ENCODE data around the gene HNRNPUL1. TPM values are rescaled to one million over a fixed set of nuclear protein-coding genes. Genes with fewer than 3 reads are reported as not detected.
"Not testable (repeated sequence)": the region's sequence is repeated elsewhere in the genome, so short reads cannot be mapped to it uniquely, and the experiment has no call there.

The HNRNPUL1 gene
- total RNA-seq, 1 donor from 2014 or later = 143 TPM

GRCh38 chr19:41324231-41324702, 60.1 kb downstream of the HNRNPUL1 start:
- DNase-seq (ENCODE audit: low spot score) = no peak

DNA sequence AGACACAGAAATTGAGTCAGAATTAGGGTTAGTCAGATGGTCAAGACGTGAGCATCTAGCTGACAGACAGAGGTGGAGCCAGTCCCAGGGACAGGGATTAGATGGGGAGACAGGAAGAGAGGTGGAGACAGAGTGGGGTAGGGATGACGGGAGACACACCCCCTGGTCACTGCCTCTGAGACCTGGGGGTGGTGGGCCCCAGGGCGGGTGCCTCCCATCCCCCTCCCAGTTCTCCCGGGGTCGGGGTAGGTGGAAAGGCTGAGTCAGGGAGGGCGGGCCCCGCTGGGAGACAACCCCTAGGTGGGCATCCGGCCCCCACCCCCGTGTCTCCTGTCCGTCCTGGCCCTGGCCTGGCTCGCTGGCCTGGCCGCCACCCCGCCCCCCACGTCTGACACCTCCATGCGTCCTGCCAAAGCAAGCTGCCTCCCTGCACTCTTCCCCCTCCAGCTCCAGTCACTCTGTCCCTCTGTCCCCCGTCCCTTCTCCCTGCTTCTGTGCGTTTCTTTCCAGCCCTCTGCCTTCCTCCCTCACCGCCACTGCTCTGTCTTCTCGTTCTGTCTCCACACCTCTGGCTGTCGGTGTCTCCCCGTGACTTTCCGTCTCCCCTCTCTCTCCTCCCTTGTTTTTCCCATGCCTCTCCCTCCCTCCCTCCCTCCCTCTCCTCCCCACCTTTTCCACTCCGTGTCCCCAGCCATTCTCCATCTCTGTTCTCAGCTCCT, 60.9 kb downstream of the HNRNPUL1 start:
- no peak for DNase-seq (ENCODE audit: low spot score)

DNA sequence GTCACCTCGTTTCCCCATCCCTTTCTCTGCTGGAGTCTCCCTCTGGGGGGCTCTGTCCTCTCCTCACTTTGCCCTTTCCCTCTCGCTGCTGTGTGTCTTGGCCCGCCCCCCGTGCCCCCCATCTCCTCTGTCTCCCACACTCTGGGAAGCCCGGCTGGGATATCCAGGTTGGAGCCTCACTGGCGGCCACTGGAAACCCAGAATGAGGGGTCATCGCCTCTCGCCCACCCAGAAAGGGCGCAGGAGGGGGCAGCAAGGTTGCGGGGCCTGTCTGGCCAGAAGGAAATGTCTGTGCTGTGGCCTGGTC, 61.4 kb downstream of the HNRNPUL1 start:
- DNase-seq (ENCODE audit: low spot score) = no peak

DNA sequence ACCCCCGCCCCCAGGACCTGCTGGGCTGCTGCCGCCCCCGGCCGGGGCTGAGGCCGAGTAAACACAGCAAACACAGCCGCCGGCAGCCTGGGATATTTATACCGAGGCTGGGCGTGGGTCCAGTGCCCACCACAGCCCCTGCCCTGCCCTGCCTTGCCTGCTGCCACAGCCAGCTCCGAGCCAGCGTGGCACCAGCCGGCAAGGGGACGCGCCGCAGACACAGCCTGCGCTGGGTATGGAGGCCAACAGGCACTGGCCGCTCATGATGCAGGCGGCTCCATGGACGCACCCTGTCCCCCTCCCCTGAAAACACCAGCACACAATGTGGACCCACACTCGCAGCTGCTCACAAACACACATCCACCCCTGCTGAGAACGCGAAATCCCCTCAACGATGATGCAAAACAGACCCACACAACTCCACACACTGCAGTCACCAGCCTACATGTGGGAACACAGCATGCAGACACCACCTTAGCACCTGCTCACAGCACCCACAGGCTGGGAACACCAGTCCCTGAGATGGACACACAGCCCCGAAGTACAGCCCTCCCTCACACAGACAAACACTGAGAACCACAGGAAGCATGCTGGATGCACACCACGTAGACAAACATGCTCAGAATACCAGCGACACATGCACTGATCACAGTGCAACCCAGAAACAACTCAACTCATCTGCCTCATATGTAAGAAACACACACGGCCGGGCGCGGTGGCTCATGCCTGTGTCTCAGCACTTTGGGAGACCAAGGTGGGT, 62.0 kb downstream of the HNRNPUL1 start:
- no peak for DNase-seq (ENCODE audit: low spot score)

DNA sequence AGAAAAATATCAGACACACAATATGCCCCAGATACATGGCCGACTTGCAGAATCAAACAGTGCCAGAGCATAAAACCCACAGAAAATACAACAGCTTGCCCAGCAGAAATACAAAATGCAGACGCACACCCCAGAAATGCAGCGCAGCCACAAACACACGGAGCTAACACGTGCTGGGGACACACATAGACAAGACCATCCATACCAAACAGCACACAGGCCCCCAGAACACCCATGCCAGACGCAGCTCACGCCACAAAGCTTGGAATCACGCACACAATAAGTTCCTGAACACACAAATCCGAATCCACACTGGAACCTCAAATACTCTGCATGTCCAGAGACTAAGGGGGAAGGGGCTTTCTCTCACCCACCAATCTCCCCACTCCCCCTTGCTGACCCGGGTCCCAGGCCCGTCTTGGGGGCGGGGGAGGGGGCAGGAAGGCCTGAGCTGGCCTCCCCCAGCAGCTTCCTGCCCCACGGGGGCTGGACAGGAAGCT, 63.0 kb downstream of the HNRNPUL1 start:
- DNase-seq (ENCODE audit: low spot score) = no peak

- peak; percentile 93 for DNase-seq (ENCODE audit: low spot score)
Observed at GRCh38 chr19:41327576-41328156, 63.5 kb downstream of the HNRNPUL1 start.

DNA sequence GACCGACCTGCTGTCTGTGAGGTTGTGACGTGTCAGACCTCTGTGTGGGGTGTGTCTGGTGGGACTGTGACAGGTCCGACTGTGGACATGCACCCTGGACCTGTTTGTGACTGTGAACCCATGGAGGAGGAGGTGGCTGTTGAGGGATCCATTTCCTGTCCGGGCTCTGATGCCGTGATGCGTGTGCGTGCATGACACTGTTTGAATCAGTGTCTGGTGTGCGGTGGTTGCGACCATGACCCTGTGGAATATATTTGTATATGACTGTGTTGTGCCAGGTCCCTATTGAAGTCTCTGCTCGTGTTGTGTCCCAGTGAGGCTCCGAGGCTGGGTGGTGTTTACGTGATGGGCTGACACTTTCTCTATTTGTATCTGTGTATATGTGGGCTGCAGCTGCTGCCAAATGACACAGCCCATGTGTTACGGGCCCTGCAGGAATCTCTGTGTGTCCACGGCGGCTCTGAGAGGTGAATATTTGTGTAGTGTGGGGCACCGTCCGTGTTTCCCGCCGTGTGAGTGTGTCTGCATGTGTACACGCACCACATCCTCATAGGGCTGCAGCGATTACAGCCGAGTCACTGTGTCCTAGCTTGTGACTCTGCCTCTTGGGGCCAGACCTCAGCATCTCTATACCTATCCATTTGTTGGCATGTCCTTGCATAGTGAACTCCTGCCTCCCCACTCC, 64.1 kb downstream of the HNRNPUL1 start:
- no peak for DNase-seq (ENCODE audit: low spot score)

DNA sequence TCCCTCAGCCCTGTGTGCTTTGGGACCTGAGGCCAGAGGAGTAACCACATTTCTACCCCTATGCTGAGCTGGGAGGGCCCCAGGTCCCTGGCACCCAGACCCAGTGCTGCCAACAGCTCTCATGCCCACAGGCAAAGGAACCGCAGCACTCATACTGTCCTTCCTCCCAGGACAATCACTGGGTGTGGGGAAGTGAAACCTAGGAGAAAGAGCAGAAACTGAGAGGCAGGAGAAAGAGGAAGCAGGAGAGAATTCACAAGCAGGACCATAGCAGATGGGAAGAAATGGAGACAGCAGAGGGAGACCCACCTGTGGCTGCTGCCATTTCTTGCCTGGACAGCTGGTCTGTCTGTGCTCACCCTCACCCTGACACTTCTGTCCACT, 64.7 kb downstream of the HNRNPUL1 start:
- DNase-seq (ENCODE audit: low spot score) = no peak

DNA sequence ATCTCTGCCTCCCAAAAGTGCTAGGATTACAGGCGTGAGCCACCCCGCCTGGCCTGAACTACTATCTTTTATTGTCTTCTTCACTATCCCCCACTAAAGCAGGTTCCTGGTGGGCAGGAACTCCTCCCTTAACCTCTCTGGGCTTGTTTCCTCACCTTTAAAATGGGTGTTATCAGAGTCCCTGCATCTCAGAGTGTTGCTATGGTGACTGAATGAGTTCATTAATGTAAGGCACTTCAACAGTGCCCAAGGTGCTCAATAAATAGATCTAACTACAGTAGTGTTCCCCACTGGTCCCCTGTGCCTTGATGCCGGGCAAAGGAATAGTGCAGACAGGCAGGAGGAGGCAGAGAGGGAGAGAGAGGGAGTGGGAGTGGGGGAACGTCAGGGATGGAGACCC, 66.3 kb downstream of the HNRNPUL1 start:
- DNase-seq (ENCODE audit: low spot score) = no peak

- no peak for DNase-seq (ENCODE audit: low spot score)
Observed at GRCh38 chr19:41330946-41331678, 66.9 kb downstream of the HNRNPUL1 start.

DNA sequence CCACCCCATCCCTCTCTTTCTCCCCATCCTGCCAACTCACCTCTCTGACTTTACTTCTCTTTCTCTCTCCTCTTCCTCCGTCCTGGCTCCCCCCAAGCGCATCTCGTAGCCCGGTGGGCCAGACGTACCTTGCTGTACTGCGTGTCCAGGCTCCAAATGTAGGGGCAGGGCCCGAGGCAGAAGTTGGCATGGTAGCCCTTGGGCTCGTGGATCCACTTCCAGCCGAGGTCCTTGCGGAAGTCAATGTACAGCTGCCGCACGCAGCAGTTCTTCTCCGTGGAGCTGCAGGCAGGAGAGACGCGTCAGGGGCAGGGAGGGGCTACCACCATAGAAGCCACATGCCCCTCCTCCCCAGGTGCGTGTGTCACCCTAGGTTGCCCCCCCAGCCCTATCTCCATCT, 67.8 kb downstream of the HNRNPUL1 start:
- no peak for DNase-seq (ENCODE audit: low spot score)

DNA sequence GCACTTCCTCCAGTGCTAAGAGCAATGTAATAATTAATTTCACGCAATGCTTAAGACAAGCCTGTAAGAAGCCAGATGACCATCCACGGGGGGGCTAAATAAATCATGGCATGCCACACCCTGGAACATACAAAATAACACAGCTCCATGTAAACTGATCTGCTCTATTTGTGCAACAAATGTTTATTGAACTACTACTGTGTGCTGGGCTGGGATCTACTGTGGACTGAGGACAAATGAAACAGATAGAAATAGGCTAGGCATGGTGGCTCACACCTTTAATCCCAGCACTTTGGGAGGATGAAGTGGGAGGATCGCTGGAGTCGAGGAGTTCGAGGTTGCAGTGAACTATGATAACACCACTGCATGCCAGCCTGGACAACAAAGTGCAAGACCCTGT, 68.3 kb downstream of the HNRNPUL1 start:
- no peak for DNase-seq (ENCODE audit: low spot score)

GRCh38 chr19:41334793-41335192, 70.6 kb downstream of the HNRNPUL1 start:
- no peak for DNase-seq (ENCODE audit: low spot score)

DNA sequence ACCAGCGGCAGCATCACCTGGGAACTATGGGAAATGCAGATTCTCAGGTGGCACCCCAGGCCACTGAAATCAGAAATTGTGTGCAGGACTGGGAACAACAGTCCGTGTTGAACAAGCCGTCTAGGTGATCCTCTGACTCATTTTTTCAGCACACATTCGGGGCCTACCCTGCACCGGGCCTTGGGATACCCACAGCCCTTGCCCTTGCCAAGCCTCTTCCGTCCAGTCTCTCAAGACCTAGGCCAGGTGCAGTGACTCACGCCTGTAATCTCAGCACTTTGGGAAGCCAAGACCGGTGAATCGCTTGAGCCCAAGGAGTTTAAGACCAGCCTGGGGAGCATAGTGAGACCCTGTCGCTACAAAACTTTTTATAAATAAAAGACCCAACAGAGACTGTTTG, 71.3 kb downstream of the HNRNPUL1 start:
- no peak for DNase-seq (ENCODE audit: low spot score)

GRCh38 chr19:41339936-41340335, 75.8 kb downstream of the HNRNPUL1 start:
- no peak for DNase-seq (ENCODE audit: low spot score)

GRCh38 chr19:41341669-41342490, 77.7 kb downstream of the HNRNPUL1 start:
- DNase-seq (ENCODE audit: low spot score) = no peak

- DNase-seq (ENCODE audit: low spot score) = no peak
Observed at GRCh38 chr19:41344162-41344561, 80.0 kb downstream of the HNRNPUL1 start.

- not testable (repeated sequence) for DNase-seq (ENCODE audit: low spot score)
Observed at GRCh38 chr19:41346916-41347315, 82.7 kb downstream of the HNRNPUL1 start.

GRCh38 chr19:41350735-41351338, 86.7 kb downstream of the HNRNPUL1 start:
- DNase-seq (ENCODE audit: low spot score) = no peak

Data from mesenteric fat pad (tissue), 1 donor.